A549 (cell line): ENCODE data around the gene ZNF296. TPM values are rescaled to one million over a fixed set of nuclear protein-coding genes. Genes with fewer than 3 reads are reported as not detected.
A peak's percentile ranks its signal among the peaks of the same experiment; 100 is the strongest.

ENCODE experiments used
- ATAC-seq, 2 experiments: fragments of 200-7000 bp in 1 of 2; fragments of >200 bp in 1 of 2; cut with Nextera tagmentation in 1 of 2; cut with Tn5 transposase in 1 of 2; 3 replicates each; pipeline versions ENCODE4 v1.8.0 to v1.9.1; 2018 to 2020; ENCODE audit warnings: mild to moderate bottlenecking in 1 of 2, moderate library complexity in 1 of 2
- CTCF ChIA-PET: fragments of 300-600 bp; sonication (Branson Sonifier 250); formaldehyde crosslinking; extraction: SDS; loops from one replicate; lab custom pipeline; 2021; ENCODE audit warnings: antibody characterized with exemption, inconsistent platforms; lab: Yijun Ruan, JAX
- POLR2A ChIA-PET: fragments of 350-600 bp; formaldehyde crosslinking; extraction: SDS; loops from one replicate; lab custom pipeline; 2021; ENCODE audit warnings: antibody characterized with exemption, inconsistent platforms; lab: Yijun Ruan, JAX
- DNase-seq, 2 experiments: peaks; one replicate each; pipeline versions ENCODE4 v3.0.0 to v3.0.0-alpha.2; 2011 to 2016; ENCODE audit warnings: low read depth in 1 of 2, low spot score in 1 of 2
- FAIRE-seq: peaks from 2 replicates; lab custom pipeline; 2011; peaks lifted over from hg19 to GRCh38; lab: Jason Lieb, UNC
- H3K27ac ChIP-seq, 2 experiments: fragments of >200 bp; sonication (Bioruptor Twin); formaldehyde crosslinking; 3 replicates each; pipeline ENCODE4 v1.5.1; 2016 to 2017
- H3K4me1 ChIP-seq: fragments of >200 bp; sonication (Bioruptor Twin); formaldehyde crosslinking; 3 replicates; pipeline ENCODE4 v1.6.1; 2016
- H3K4me2 ChIP-seq: fragments of >200 bp; sonication (Bioruptor Twin); formaldehyde crosslinking; 3 replicates; pipeline ENCODE4 v1.6.1; 2016
- H3K4me3 ChIP-seq: fragments of >200 bp; sonication (Bioruptor Twin); formaldehyde crosslinking; 3 replicates; pipeline ENCODE4 v1.5.1; 2016
- H3K9me3 ChIP-seq: fragments of >200 bp; sonication (Bioruptor Twin); formaldehyde crosslinking; 3 replicates; pipeline ENCODE4 v1.6.1; 2016
- ATOH8 ChIP-seq: fragments of 250-450 bp; sonication (Bioruptor Pico); IDR thresholded peaks from 2 replicates; pipeline ENCODE4 v1.5.0; 2020; ENCODE audit warnings: low read depth, mild to moderate bottlenecking, moderate library complexity
- CTCF ChIP-seq: fragments of >200 bp; sonication (Bioruptor Twin); formaldehyde crosslinking; IDR thresholded peaks from 3 replicates; pipeline ENCODE4 v1.5.1; 2016
- EHMT2 ChIP-seq: fragments of 200-600 bp; sonication (generic); IDR thresholded peaks from 2 replicates; pipeline ENCODE4 v1.6.1; 2016; ENCODE audit warnings: antibody characterized with exemption, low read depth, mild to moderate bottlenecking, moderate library complexity
- EP300 ChIP-seq, 2 experiments: fragments of >200 bp; sonication (Bioruptor Twin); formaldehyde crosslinking; IDR thresholded peaks; 2 replicates in 1 of 2; 3 replicates in 1 of 2; pipeline ENCODE4 v1.6.1; 2016 to 2017
- ESRRA ChIP-seq: fragments of 150-350 bp; IDR thresholded peaks from 2 replicates; pipeline ENCODE4 v1.6.1; 2014; ENCODE audit warnings: mild to moderate bottlenecking, low read length, borderline replicate concordance
- FOSB ChIP-seq: fragments of 250-450 bp; sonication (Bioruptor Pico); IDR thresholded peaks from 2 replicates; pipeline ENCODE4 v1.5.0; 2020; ENCODE audit warnings: mild to moderate bottlenecking, moderate library complexity
- FOXS1 ChIP-seq: fragments of 250-450 bp; sonication (Bioruptor Pico); IDR thresholded peaks from 2 replicates; pipeline ENCODE4 v1.5.0; 2020; ENCODE audit warnings: mild to moderate bottlenecking, moderate library complexity
- HDAC2 ChIP-seq: fragments of 200-600 bp; sonication (generic); IDR thresholded peaks from 2 replicates; pipeline ENCODE4 v1.6.1; 2016
- HMGXB4 ChIP-seq: fragments of 250-450 bp; sonication (Bioruptor Pico); IDR thresholded peaks from 2 replicates; pipeline ENCODE4 v1.5.0; 2021; ENCODE audit warnings: mild to moderate bottlenecking, moderate library complexity, borderline replicate concordance
- HOXB5 ChIP-seq: fragments of 250-450 bp; sonication (Bioruptor Pico); IDR thresholded peaks from 2 replicates; pipeline ENCODE4 v1.5.0; 2020; ENCODE audit warnings: mild to moderate bottlenecking, moderate library complexity
- KDM1A ChIP-seq: fragments of 200-600 bp; sonication (generic); IDR thresholded peaks from 2 replicates; pipeline ENCODE4 v1.6.1; 2016; ENCODE audit warnings: low read depth, mild to moderate bottlenecking
- MAFK ChIP-seq: fragments of 450-650 bp; IDR thresholded peaks from 2 replicates; pipeline ENCODE4 v1.6.1; 2014; ENCODE audit not compliant: partially characterized antibody
- MAX ChIP-seq: IDR thresholded peaks from 2 replicates; pipeline ENCODE4 v1.6.1; 2012
- RARB ChIP-seq: fragments of 250-450 bp; sonication (Bioruptor Pico); IDR thresholded peaks from 2 replicates; pipeline ENCODE4 v1.8.0; 2021; ENCODE audit warnings: mild to moderate bottlenecking, moderate library complexity
- RCOR1 ChIP-seq: fragments of 150-350 bp; IDR thresholded peaks from 2 replicates; pipeline ENCODE4 v1.6.1; 2014; ENCODE audit warnings: antibody characterized with exemption, low read length, low read depth
- REST ChIP-seq: fragments of 200-600 bp; sonication (generic); IDR thresholded peaks from 2 replicates; pipeline ENCODE4 v1.6.1; 2016; ENCODE audit warnings: antibody characterized with exemption, mild to moderate bottlenecking, moderate library complexity
- RFX5 ChIP-seq: fragments of 450-650 bp; IDR thresholded peaks from 2 replicates; pipeline ENCODE4 v1.7.1; 2014; ENCODE audit warnings: antibody characterized with exemption, mild to moderate bottlenecking, moderate library complexity
- RNF2 ChIP-seq: fragments of 200-600 bp; sonication (generic); IDR thresholded peaks from 2 replicates; pipeline ENCODE4 v1.6.1; 2016; ENCODE audit warnings: low read depth, mild to moderate bottlenecking, antibody characterized with exemption, moderate library complexity, borderline replicate concordance
- SMC3 ChIP-seq: fragments of >200 bp; sonication (Bioruptor Twin); formaldehyde crosslinking; IDR thresholded peaks from 3 replicates; pipeline ENCODE4 v1.6.1; 2018; ENCODE audit warnings: inconsistent platforms
- TFCP2L1 ChIP-seq: fragments of 250-450 bp; sonication (Bioruptor Pico); IDR thresholded peaks from 2 replicates; pipeline ENCODE4 v1.5.0; 2021; ENCODE audit warnings: mild to moderate bottlenecking
- TP53 ChIP-seq: fragments of 250-450 bp; sonication (Bioruptor Pico); IDR thresholded peaks from 2 replicates; pipeline ENCODE4 v1.5.0; 2021; ENCODE audit warnings: mild to moderate bottlenecking, moderate library complexity
- ZC3H11A ChIP-seq: fragments of 450-650 bp; IDR thresholded peaks from 2 replicates; pipeline ENCODE4 v1.6.1; 2014; ENCODE audit warnings: antibody characterized with exemption, mild to moderate bottlenecking
- ZFP36 ChIP-seq: fragments of 450-650 bp; IDR thresholded peaks from 2 replicates; pipeline ENCODE4 v1.6.1; 2014; ENCODE audit warnings: borderline replicate concordance; ENCODE audit not compliant: partially characterized antibody
- ZSCAN20 ChIP-seq: fragments of 250-450 bp; sonication (Bioruptor Pico); IDR thresholded peaks from 2 replicates; pipeline ENCODE4 v1.8.0; 2022; ENCODE audit warnings: mild to moderate bottlenecking, moderate library complexity
- WGBS: methylation state at CpG from one replicate; pipeline ENCODE4 v1.1.6; 2017; ENCODE audit errors: missing lambda C conversion rate; 5-methylcytosine and 5-hydroxymethylcytosine counted together
- polyA plus RNA-seq, 4 experiments: library from polyadenylated mRNA; depleted of rRNA in 3 of 4; stranded (reverse); fragments of >200 nt; fragmentation: RNase III in 1 of 4; extraction: RNeasy Plus Mini Kit Qiagen cat#74134 plus additional on column Dnase treatment in 1 of 4; gene quantifications; 2 replicates in 3 of 4; 3 replicates in 1 of 4; pipeline ENCODE4 v1.2.3, GENCODE V29; 2011 to 2017

Gene ZNF296
- polyA plus RNA-seq, 2 of the 4 experiments (the other 2 are of a cell fraction) = 0.34 to 2.7 TPM

- Histone ChIP-seq H3K4me1 (peaks cover 3% of the 10 kb centered on the region), H3K9me3 (no peaks in the 10 kb centered on the region), H3K4me2 (no peak overlapping the region), H3K27ac (no peak overlapping the region), H3K4me3 (no peak overlapping the region)
- DNase-seq = no peak
- ChIA-PET CTCF (interaction anchor here (0.6 to 6.1 kb wide), 28 partner anchors 8 to 599 kb away, joined by 3 to 51 read pairs (median 4); partner anchors contain the start of genes NKPD1 and PPP1R37), POLR2A (no interaction called here)
- 95% methylated on average over 9 of the region's 9 CpGs for WGBS
- TF ChIP-seq EHMT2 (no peak), MAX (no peak), ZFP36 (no peak), HDAC2 (no peak), ZSCAN20 (no peak), ZC3H11A (no peak), REST (no peak), SMC3 (no peak), EP300 (IDR thresholded peaks at IDR 0.05) (no peak), FOXS1 (CRISPR knock-in tag) (no peak), RNF2 (no peak), ESRRA (no peak), TP53 (CRISPR knock-in tag) (no peak), RFX5 (no peak), RARB (CRISPR knock-in tag) (no peak), HMGXB4 (CRISPR knock-in tag) (no peak), RCOR1 (no peak), TFCP2L1 (CRISPR knock-in tag) (no peak)
- ATAC-seq = peak; percentile 4 to 9; a peak in 3 of 6 replicates
- no peak for FAIRE-seq
These were observed 49.1 kb upstream of the ZNF296 start for GRCh38 chr19:45125360-45125759.

GRCh38 chr19:45124021-45124420 is 47.7 kb upstream of the ZNF296 start:
- DNase-seq (no peak), FAIRE-seq (no peak), ATAC-seq (no peak)
- no peak overlapping the region for H3K27ac ChIP-seq
- no peaks in the 10 kb centered on the region for H3K4me1 ChIP-seq
- no peak for TF ChIP-seq MAFK
- TF ChIP-seq SMC3 = no peak
- TF ChIP-seq HOXB5 (CRISPR knock-in tag) = no peak
- no peak for TF ChIP-seq HMGXB4 (CRISPR knock-in tag)
- peak; percentile 54 for TF ChIP-seq ZFP36
- TF ChIP-seq CTCF = no peak
- TF ChIP-seq KDM1A = no peak
- TF ChIP-seq ATOH8 (CRISPR knock-in tag) = no peak
- no peak for TF ChIP-seq FOSB (CRISPR knock-in tag)
- H3K4me2 ChIP-seq = no peak overlapping the region
- ChIA-PET POLR2A (no interaction called here), CTCF (interaction anchor here (0.7 to 6.1 kb wide), 11 partner anchors 11 to 64 kb away, joined by 3 to 51 read pairs (median 5); partner anchors contain the start of gene PPP1R37)
- H3K9me3 ChIP-seq = no peaks in the 10 kb centered on the region
- no peak overlapping the region for H3K4me3 ChIP-seq
- WGBS = 83% methylated on average over 6 of the region's 6 CpGs
